ENCODE results near the gene SIPA1. TPM values are rescaled to one million over a fixed set of nuclear protein-coding genes. Genes with fewer than 3 reads are reported as not detected.

SIPA1 gene
- total RNA-seq, 4 donors from 2014 or later, result 22.4 to 174 (median 30.9) TPM

- in situ Hi-C loops (cut with MboI; ENCODE audit: low pct_ligation_motif_present in 1 of 4, low pct_unique_long_range_greater_than_20kb in 1 of 4, low sequenced_read_pairs in 3 of 4), result no loop called here
- peak overlapping the region; percentile 96 to 99 (median 98) for H3K27ac ChIP-seq
- peaks cover 17 to 29% (median 25%) of the 10 kb centered on the region in 4 donors for H3K4me1 ChIP-seq
- no peak for DNase-seq
- peaks cover 0 to 32% (median 16%) of the 10 kb centered on the region in 4 donors for H3K36me3 ChIP-seq
- WGBS, 2 donors (ENCODE audit: low coverage in 1 of 2), result 0% methylated on average over 5 to 29 of the region's 29 CpGs
- intact Hi-C loops (cut with DNase I; ENCODE audit: low total_unique reads), result no loop called here
- no peaks in the 10 kb centered on the region for H3K9me3 ChIP-seq
- peak overlapping the region; percentile 78 to 99 (median 86) for H3K4me3 ChIP-seq
- TF ChIP-seq POLR2A (IDR thresholded peaks at IDR 0.05) (no peak), CTCF (IDR thresholded peaks at IDR 0.05) (no peak), POLR2AphosphoS5 (IDR thresholded peaks at IDR 0.05) (no peak), EP300 (IDR thresholded peaks at IDR 0.05; ENCODE audit: low read depth) (no peak)
- H3K27me3 ChIP-seq, result no peaks in the 10 kb centered on the region
Measured at GRCh38 chr11:65662247-65662798, 24.4 kb downstream of the SIPA1 start.

DNA sequence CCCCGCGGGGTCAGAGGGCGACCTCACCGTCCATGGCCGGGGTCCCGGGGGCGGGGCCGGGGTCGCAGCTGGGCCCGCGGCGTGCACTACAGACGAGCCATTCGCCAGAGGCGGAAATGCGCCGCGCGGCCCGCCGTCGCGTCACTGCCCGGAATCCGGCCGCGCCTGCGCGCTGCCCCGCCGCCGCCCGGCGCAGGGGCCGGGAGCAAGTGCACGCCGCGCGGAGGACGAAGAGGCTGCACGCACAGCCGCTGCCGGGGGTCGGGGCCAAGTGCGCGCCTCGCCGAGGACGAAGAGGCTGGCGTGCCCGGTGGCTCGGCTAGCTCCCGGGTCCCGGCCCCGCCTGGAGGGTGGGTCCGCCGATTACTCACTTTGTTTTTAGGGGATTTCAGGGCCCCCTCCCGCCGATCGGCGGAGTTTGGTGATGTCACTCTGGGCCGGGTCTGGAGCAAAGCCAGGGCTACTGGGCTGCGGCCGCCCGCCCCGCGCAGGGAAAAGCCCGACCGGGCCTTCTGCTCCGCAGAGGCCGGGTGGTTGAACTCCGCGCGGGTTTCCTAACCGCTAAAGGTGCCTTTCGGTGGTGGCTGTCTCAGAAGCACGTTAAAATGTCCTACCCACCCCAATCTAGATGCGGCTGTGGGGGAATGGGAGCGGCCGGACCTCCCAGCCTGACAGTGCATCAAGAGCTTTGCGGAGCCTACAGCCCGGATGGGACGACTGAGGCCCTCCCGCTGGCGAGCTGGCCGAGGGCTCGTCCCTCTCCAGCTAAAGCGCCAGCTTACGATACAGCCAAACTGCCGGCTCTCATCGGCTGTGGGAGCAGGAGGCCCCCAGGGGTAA, 25.1 kb downstream of the SIPA1 start, which contains the start of gene RELA:
RELA (minus strand) TSS at position 118 of the 840 bp plus-strand sequence; CDS start at position 34, 84 bp downstream.
- no peaks in the 10 kb centered on the region for H3K27me3 ChIP-seq
- DNase-seq, result peak; percentile 93
- peak within 1 kb of the TSS; percentile 96 to 99 (median 98) for H3K27ac ChIP-seq
- intact Hi-C loops (cut with DNase I; ENCODE audit: low total_unique reads) (no loop called here), in situ Hi-C loops (cut with MboI; ENCODE audit: low pct_ligation_motif_present in 1 of 4, low pct_unique_long_range_greater_than_20kb in 1 of 4, low sequenced_read_pairs in 3 of 4) (no loop called here)
- peaks cover 0 to 25% (median 12%) of the 10 kb centered on the region in 4 donors for H3K36me3 ChIP-seq
- peak within 1 kb of the TSS; percentile 78 to 99 (median 86) for H3K4me3 ChIP-seq
- peaks cover 17 to 29% (median 25%) of the 10 kb centered on the region in 4 donors for H3K4me1 ChIP-seq
- WGBS, 2 donors (ENCODE audit: low coverage in 1 of 2), result 0% methylated on average over 38 of the region's 91 CpGs; no CpG with 5 or more reads in 1 of the 2 donors
- H3K9me3 ChIP-seq, result no peaks in the 10 kb centered on the region
- TF ChIP-seq EP300 (IDR thresholded peaks at IDR 0.05; ENCODE audit: low read depth) (peak; percentile 8), CTCF (IDR thresholded peaks at IDR 0.05) (peak in 1 of 5 experiments; percentile 10), POLR2A (IDR thresholded peaks at IDR 0.05) (peak; percentile 92), POLR2AphosphoS5 (IDR thresholded peaks at IDR 0.05) (peak; percentile 73 to 84 (median 75))

- in situ Hi-C loops (cut with MboI; ENCODE audit: low pct_ligation_motif_present in 1 of 4, low pct_unique_long_range_greater_than_20kb in 1 of 4, low sequenced_read_pairs in 3 of 4), result no loop called here
- intact Hi-C loops (cut with DNase I; ENCODE audit: low total_unique reads), result no loop called here
- peak in 2 of 3 donors; percentile 14 to 23 for TF ChIP-seq POLR2AphosphoS5 (IDR thresholded peaks at IDR 0.05)
- no peak for TF ChIP-seq CTCF (IDR thresholded peaks at IDR 0.05)
Measured at GRCh38 chr11:65663639-65664200, 25.8 kb downstream of the SIPA1 start.

More at GRCh38 chr11:65663639-65664200, 25.8 kb downstream of the SIPA1 start:
- DNase-seq, result peak; percentile 66
- no peaks in the 10 kb centered on the region for H3K27me3 ChIP-seq
- peaks cover 0 to 18% (median 9%) of the 10 kb centered on the region in 4 donors for H3K36me3 ChIP-seq
- no peaks in the 10 kb centered on the region for H3K9me3 ChIP-seq
- peak overlapping the region; percentile 96 to 99 (median 98) for H3K27ac ChIP-seq
- peak overlapping the region; percentile 43 to 92 (median 80) for H3K4me3 ChIP-seq
- H3K4me1 ChIP-seq, result peaks cover 17 to 29% (median 25%) of the 10 kb centered on the region in 4 donors
- 1 to 3% methylated on average over 5 to 15 of the region's 15 CpGs for WGBS, 2 donors (ENCODE audit: low coverage in 1 of 2)

Measured in transverse colon (tissue), 4 donors.